ENCODE results near the gene RASAL1. TPM values are rescaled to one million over a fixed set of nuclear protein-coding genes. Genes with fewer than 3 reads are reported as not detected.
A peak's percentile ranks its signal among the peaks of the same experiment; 100 is the strongest.

The RASAL1 gene
- polyA plus RNA-seq, 3 donors, result not detected

GRCh38 chr12:113137861-113138783, 2.6 kb upstream of the RASAL1 start:
- peaks cover 23 to 36% (median 25%) of the 10 kb centered on the region in 3 donors for H3K27me3 Mint-ChIP-seq (ENCODE audit: low read depth in 3 of 3)
- WGBS (ENCODE audit: insufficient coverage), result 80% methylated on average over 9 of the region's 12 CpGs
- peaks cover 0 to 6% (median 0%) of the 10 kb centered on the region in 7 donors for H3K9me3 Mint-ChIP-seq
- H3K4me1 ChIP-seq (ENCODE audit: control insufficient read depth in 1 of 2, insufficient read depth in 2 of 2, low read length in 2 of 2), result peaks cover 26 to 31% of the 10 kb centered on the region in 2 donors
- intact Hi-C loops (cut with micrococcal nuclease), result no loop called here
- H3K4me1 Mint-ChIP-seq, result peaks cover 34% of the 10 kb centered on the region
- no peak overlapping the region for H2AFZ ChIP-seq (ENCODE audit: insufficient read depth, low read depth, low read length, poor library complexity, severe bottlenecking)
- no peak overlapping the region for H3K4me3 Mint-ChIP-seq
- H3K36me3 ChIP-seq (replicated peaks in 1 of 2; ENCODE audit: control insufficient read depth in 1 of 2, insufficient read depth in 2 of 2, low read length in 2 of 2), result no peaks in the 10 kb centered on the region
- H3K4me3 ChIP-seq (replicated peaks in 1 of 3; ENCODE audit: low read depth in 2 of 3, low read length in 3 of 3), result no peak overlapping the region
- H3K27me3 ChIP-seq (ENCODE audit: control insufficient read depth in 2 of 2, insufficient read depth in 2 of 2, low read length in 2 of 2), result peaks cover 0 to 25% of the 10 kb centered on the region in 2 donors
- DNase-seq, result no peak
- no peaks in the 10 kb centered on the region for H3K79me2 ChIP-seq (ENCODE audit: insufficient read depth, low read length)
- no peak overlapping the region for H3K4me2 ChIP-seq (replicated peaks; ENCODE audit: extremely low read depth, low read length, poor library complexity, severe bottlenecking)
- H4K20me1 ChIP-seq (ENCODE audit: insufficient read depth, low read length), result no peaks in the 10 kb centered on the region
- no peak overlapping the region for H3K27ac ChIP-seq (ENCODE audit: low read depth in 1 of 2, low read length in 2 of 2)
- no peaks in the 10 kb centered on the region for H3K36me3 Mint-ChIP-seq
- H3K9ac ChIP-seq (ENCODE audit: insufficient read depth, low read length, poor library complexity, severe bottlenecking), result no peak overlapping the region
- no peak for TF ChIP-seq CTCF (IDR thresholded peaks at IDR 0.05)
- no peaks in the 10 kb centered on the region for H3K9me3 ChIP-seq (replicated peaks in 1 of 2; ENCODE audit: control insufficient read depth in 1 of 2, insufficient read depth in 1 of 2, low read length in 2 of 2)
- no peak overlapping the region for H3K27ac Mint-ChIP-seq

- Mint-ChIP-seq H3K4me1 (peaks cover 23% of the 10 kb centered on the region), H3K4me3 (peak overlapping the region in 1 of 2 donors; percentile 70), H3K27ac (peak overlapping the region in 1 of 7 donors; percentile 27), H3K27me3 (ENCODE audit: low read depth in 3 of 3) (peaks cover 23 to 40% (median 25%) of the 10 kb centered on the region in 3 donors), H3K36me3 (no peaks in the 10 kb centered on the region), H3K9me3 (peaks cover 0 to 6% (median 0%) of the 10 kb centered on the region in 7 donors)
- WGBS (ENCODE audit: insufficient coverage), result 90% methylated on average over 5 of the region's 6 CpGs
- Histone ChIP-seq H4K20me1 (ENCODE audit: insufficient read depth, low read length) (no peaks in the 10 kb centered on the region), H3K27ac (ENCODE audit: low read depth in 1 of 2, low read length in 2 of 2) (no peak overlapping the region), H3K4me2 (replicated peaks; ENCODE audit: extremely low read depth, low read length, poor library complexity, severe bottlenecking) (no peak overlapping the region), H3K4me3 (replicated peaks in 1 of 3; ENCODE audit: low read depth in 2 of 3, low read length in 3 of 3) (no peak overlapping the region), H3K9ac (ENCODE audit: insufficient read depth, low read length, poor library complexity, severe bottlenecking) (no peak overlapping the region), H3K4me1 (ENCODE audit: control insufficient read depth in 1 of 2, insufficient read depth in 2 of 2, low read length in 2 of 2) (peaks cover 15 to 20% of the 10 kb centered on the region in 2 donors), H3K27me3 (ENCODE audit: control insufficient read depth in 2 of 2, insufficient read depth in 2 of 2, low read length in 2 of 2) (peaks cover 0 to 25% of the 10 kb centered on the region in 2 donors), H2AFZ (ENCODE audit: insufficient read depth, low read depth, low read length, poor library complexity, severe bottlenecking) (no peak overlapping the region), H3K9me3 (replicated peaks in 1 of 2; ENCODE audit: control insufficient read depth in 1 of 2, insufficient read depth in 1 of 2, low read length in 2 of 2) (no peaks in the 10 kb centered on the region), H3K79me2 (ENCODE audit: insufficient read depth, low read length) (no peaks in the 10 kb centered on the region), H3K36me3 (replicated peaks in 1 of 2; ENCODE audit: control insufficient read depth in 1 of 2, insufficient read depth in 2 of 2, low read length in 2 of 2) (no peaks in the 10 kb centered on the region)
- intact Hi-C loops (cut with micrococcal nuclease), result no loop called here
- TF ChIP-seq CTCF (IDR thresholded peaks at IDR 0.05), result no peak
- no peak for DNase-seq
Measured at GRCh38 chr12:113136990-113137511, 1.5 kb upstream of the RASAL1 start.
